ENCODE results near the gene OR1J1.
A peak's percentile ranks its signal among the peaks of the same experiment; 100 is the strongest.

The OR1J1 gene

GRCh38 chr9:122510502-122510901 is 32.8 kb upstream of the OR1J1 start, which contains the start of gene OR1J2:
Gene OR1J2, plus strand, starts transcription at chr9:122510802. Its CDS starts 0 bp downstream, at chr9:122510802.
- TF ChIP-seq, protein P1, sequence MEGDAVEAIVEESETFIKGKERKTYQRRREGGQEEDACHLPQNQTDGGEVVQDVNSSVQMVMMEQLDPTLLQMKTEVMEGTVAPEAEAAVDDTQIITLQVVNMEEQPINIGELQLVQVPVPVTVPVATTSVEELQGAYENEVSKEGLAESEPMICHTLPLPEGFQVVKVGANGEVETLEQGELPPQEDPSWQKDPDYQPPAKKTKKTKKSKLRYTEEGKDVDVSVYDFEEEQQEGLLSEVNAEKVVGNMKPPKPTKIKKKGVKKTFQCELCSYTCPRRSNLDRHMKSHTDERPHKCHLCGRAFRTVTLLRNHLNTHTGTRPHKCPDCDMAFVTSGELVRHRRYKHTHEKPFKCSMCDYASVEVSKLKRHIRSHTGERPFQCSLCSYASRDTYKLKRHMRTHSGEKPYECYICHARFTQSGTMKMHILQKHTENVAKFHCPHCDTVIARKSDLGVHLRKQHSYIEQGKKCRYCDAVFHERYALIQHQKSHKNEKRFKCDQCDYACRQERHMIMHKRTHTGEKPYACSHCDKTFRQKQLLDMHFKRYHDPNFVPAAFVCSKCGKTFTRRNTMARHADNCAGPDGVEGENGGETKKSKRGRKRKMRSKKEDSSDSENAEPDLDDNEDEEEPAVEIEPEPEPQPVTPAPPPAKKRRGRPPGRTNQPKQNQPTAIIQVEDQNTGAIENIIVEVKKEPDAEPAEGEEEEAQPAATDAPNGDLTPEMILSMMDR (IDR thresholded peaks at IDR 0.05; ENCODE audit: control insufficient read depth, extremely low read depth, insufficient read depth), result no peak
- no peak for DNase-seq (ENCODE audit: low read depth)

GRCh38 chr9:122506964-122507363 is 29.2 kb upstream of the OR1J1 start:
- DNase-seq (ENCODE audit: low read depth), result no peak
- TF ChIP-seq, protein P1 (IDR thresholded peaks at IDR 0.05; ENCODE audit: control insufficient read depth, extremely low read depth, insufficient read depth), result no peak
- H3K4me3 ChIP-seq (ENCODE audit: low read depth, low read length), result no peak overlapping the region

More at GRCh38 chr9:122510502-122510901, 32.8 kb upstream of the OR1J1 start, which contains the start of gene OR1J2:
- no peak within 1 kb of the TSS for H3K4me3 ChIP-seq (ENCODE audit: low read depth, low read length)

- no peak overlapping the region for H3K4me3 ChIP-seq (ENCODE audit: low read depth, low read length)
- TF ChIP-seq, protein P1 (IDR thresholded peaks at IDR 0.05; ENCODE audit: control insufficient read depth, extremely low read depth, insufficient read depth), result peak; percentile 90
- peak; percentile 93 for DNase-seq (ENCODE audit: low read depth)
Observed at GRCh38 chr9:122498883-122499288, 21.2 kb upstream of the OR1J1 start.

DNA sequence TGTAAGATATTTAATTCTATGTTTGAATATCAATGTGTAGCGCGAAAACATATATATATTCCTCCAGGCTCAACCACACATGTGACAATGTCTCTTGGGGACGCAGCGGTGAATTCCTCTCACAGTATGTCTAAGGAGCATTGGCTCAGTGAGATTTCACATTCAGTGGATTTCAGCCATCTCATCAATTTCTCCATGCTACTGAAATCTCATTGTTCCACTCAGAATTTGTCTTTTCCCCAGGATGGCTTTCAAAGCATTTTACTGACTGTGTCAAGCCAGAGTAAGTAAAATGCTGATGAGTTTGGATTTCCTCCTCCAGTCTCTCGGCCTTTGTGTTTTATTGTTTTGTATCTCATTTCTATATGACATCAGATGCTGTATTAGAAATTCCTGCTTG is 1.3 kb upstream of the OR1J1 start:
- TF ChIP-seq, protein P1 (IDR thresholded peaks at IDR 0.05; ENCODE audit: control insufficient read depth, extremely low read depth, insufficient read depth), result no peak
- no peak overlapping the region for H3K4me3 ChIP-seq (ENCODE audit: low read depth, low read length)

DNA sequence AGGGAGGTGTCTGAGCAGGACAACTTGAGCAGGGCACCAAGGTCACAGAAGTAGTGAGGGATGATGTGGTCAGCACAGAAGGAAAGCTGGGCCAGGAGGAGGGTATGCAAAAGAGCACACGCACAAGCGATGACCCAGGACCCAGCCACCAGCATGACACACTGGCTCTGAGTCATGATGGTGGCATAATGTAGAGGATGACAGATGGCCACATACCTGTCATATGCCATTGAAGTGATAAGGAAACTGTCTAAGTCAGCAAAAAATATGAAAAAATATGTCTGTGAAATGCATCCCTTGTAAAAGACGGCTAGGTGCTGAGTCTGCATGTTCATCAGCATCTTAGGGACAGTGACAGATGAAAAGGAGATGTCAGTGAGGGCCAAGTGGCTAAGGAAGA is 380 bp downstream of the OR1J1 start:
- DNase-seq (ENCODE audit: low read depth), result no peak
- no peak overlapping the region for H3K4me3 ChIP-seq (ENCODE audit: low read depth, low read length)
- TF ChIP-seq, protein P1 (IDR thresholded peaks at IDR 0.05; ENCODE audit: control insufficient read depth, extremely low read depth, insufficient read depth), result no peak

More for the DNA sequence above, 1.3 kb upstream of the OR1J1 start:
- DNase-seq (ENCODE audit: low read depth), result no peak

GRCh38 chr9:122475717-122476116 is 2.0 kb downstream of the OR1J1 start:
- no peak overlapping the region for H3K4me3 ChIP-seq (ENCODE audit: low read depth, low read length)
- DNase-seq (ENCODE audit: low read depth), result no peak
- TF ChIP-seq, protein P1 (IDR thresholded peaks at IDR 0.05; ENCODE audit: control insufficient read depth, extremely low read depth, insufficient read depth), result no peak

- TF ChIP-seq, protein P1 (IDR thresholded peaks at IDR 0.05; ENCODE audit: control insufficient read depth, extremely low read depth, insufficient read depth), result no peak
- no peak for DNase-seq (ENCODE audit: low read depth)
- no peak overlapping the region for H3K4me3 ChIP-seq (ENCODE audit: low read depth, low read length)
Observed at GRCh38 chr9:122474561-122474960, 3.2 kb downstream of the OR1J1 start.

All from LNCaP clone FGC (cell line).